Glutamatergic neuron (in vitro differentiated cells): ENCODE data around the gene E4F1. TPM values are rescaled to one million over a fixed set of nuclear protein-coding genes. Genes with fewer than 3 reads are reported as not detected.

ENCODE experiments used
- DNase-seq: peaks from one replicate; pipeline ENCODE4 v3.0.0; 2022
- H3K27ac Mint-ChIP-seq: one replicate; pipeline ENCODE4 v1.8.0; 2020; ENCODE audit warnings: mild to moderate bottlenecking, mixed read lengths, inconsistent platforms; ENCODE audit not compliant: unreplicated experiment
- H3K27me3 Mint-ChIP-seq: one replicate; pipeline ENCODE4 v1.8.0; 2020; ENCODE audit warnings: mild to moderate bottlenecking, moderate library complexity, mixed read lengths, inconsistent platforms; ENCODE audit not compliant: unreplicated experiment
- H3K36me3 Mint-ChIP-seq: one replicate; pipeline ENCODE4 v1.8.0; 2020; ENCODE audit warnings: mild to moderate bottlenecking, mixed read lengths, inconsistent platforms; ENCODE audit not compliant: unreplicated experiment
- H3K4me1 Mint-ChIP-seq: one replicate; pipeline ENCODE4 v1.8.0; 2020; ENCODE audit warnings: mild to moderate bottlenecking, low read depth, mixed read lengths, inconsistent platforms; ENCODE audit not compliant: unreplicated experiment
- H3K4me3 Mint-ChIP-seq: one replicate; pipeline ENCODE4 v1.8.0; 2020; ENCODE audit warnings: mild to moderate bottlenecking, mixed read lengths, inconsistent platforms; ENCODE audit not compliant: unreplicated experiment
- H3K9me3 Mint-ChIP-seq: one replicate; pipeline ENCODE4 v1.8.0; 2020; ENCODE audit warnings: mild to moderate bottlenecking, moderate library complexity, mixed read lengths, inconsistent platforms; ENCODE audit not compliant: unreplicated experiment
- total RNA-seq: library from RNA; stranded (reverse); fragmentation: NEBNext Ultra II Directional; extraction: Animal tissue kit (Norgen Biotek cat#: 25700); gene quantifications from one replicate; pipeline ENCODE4 v1.2.1, GENCODE V29; 2021; ENCODE audit not compliant: unreplicated experiment
- TF ChIP-seq, protein P1 (sequence below): fragments of 200-600 bp; sonication (generic); IDR thresholded peaks from one replicate; pipeline ENCODE4 v1.5.0; 2021; ENCODE audit not compliant: partially characterized antibody, unreplicated experiment

Gene E4F1
- total RNA-seq, 1 donor from 2014 or later: 53.4 TPM

DNA sequence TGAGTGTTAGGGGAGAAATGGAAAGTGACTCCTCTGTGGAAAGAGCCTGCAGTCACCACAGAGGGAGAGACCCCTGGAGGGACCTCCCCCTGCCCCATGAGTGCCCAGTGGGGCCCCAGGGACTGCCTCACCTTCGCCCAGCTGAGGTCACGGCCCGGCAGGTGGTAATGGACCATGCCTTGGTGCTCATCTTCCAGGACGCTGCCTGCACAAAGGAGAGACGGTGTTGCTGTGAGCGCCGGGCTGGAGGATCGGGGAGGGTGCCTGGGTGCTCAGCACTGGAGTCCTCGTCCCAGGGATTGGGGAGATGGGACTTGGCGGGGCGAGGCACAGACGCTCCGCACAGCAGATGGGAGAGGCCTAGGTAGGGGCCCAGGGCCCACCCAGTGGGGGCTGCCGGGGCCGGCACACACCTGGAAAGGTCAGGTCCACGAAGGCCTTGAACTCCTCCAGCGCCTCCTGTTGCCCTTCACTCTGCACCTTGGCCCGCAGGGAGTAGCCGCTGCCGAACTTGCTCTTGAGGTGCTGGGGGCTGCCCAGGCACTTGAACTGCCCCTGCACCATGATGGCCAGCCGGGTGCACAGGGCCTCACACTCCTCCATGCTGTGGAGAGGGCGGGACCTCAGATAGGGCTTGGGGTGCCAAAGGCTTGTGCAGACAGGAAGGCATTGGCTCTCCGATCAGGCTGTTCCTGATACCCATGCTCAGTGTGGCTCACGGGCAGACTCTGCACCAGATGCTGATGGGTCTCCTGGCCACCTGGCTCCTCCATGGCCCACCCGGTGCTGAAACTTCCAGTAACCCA, 54.3 kb downstream of the E4F1 start:
- Mint-ChIP-seq H3K27me3 (peaks cover 2% of the 10 kb centered on the region), H3K9me3 (peaks cover 10% of the 10 kb centered on the region), H3K36me3 (no peaks in the 10 kb centered on the region), H3K4me3 (no peak overlapping the region), H3K4me1 (peaks cover 12% of the 10 kb centered on the region), H3K27ac (no peak overlapping the region)
- DNase-seq: no peak
- TF ChIP-seq, protein P1, sequence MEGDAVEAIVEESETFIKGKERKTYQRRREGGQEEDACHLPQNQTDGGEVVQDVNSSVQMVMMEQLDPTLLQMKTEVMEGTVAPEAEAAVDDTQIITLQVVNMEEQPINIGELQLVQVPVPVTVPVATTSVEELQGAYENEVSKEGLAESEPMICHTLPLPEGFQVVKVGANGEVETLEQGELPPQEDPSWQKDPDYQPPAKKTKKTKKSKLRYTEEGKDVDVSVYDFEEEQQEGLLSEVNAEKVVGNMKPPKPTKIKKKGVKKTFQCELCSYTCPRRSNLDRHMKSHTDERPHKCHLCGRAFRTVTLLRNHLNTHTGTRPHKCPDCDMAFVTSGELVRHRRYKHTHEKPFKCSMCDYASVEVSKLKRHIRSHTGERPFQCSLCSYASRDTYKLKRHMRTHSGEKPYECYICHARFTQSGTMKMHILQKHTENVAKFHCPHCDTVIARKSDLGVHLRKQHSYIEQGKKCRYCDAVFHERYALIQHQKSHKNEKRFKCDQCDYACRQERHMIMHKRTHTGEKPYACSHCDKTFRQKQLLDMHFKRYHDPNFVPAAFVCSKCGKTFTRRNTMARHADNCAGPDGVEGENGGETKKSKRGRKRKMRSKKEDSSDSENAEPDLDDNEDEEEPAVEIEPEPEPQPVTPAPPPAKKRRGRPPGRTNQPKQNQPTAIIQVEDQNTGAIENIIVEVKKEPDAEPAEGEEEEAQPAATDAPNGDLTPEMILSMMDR: no peak

DNA sequence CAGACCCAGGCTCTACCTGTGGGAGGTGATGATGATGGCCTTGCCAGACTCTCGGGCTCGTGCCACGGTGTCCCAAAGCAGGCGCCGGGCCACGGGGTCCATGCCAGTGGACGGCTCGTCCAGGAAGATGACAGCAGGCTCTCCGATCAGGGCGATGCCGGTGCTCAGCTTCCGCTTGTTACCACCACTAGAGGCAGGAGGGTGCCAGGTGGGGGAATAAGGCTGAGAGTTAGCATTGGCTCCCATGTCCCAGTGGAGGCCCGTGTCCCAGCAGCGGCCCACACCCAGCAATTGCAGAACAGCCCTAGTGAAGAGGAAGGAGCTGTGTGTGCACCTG, 54.8 kb downstream of the E4F1 start:
- no peak for DNase-seq
- H3K4me3 Mint-ChIP-seq: no peak overlapping the region
- H3K27me3 Mint-ChIP-seq: peaks cover 2% of the 10 kb centered on the region
- H3K4me1 Mint-ChIP-seq: peaks cover 12% of the 10 kb centered on the region
- H3K36me3 Mint-ChIP-seq: no peaks in the 10 kb centered on the region
- TF ChIP-seq, protein P1: no peak
- peaks cover 10% of the 10 kb centered on the region for H3K9me3 Mint-ChIP-seq
- no peak overlapping the region for H3K27ac Mint-ChIP-seq

DNA sequence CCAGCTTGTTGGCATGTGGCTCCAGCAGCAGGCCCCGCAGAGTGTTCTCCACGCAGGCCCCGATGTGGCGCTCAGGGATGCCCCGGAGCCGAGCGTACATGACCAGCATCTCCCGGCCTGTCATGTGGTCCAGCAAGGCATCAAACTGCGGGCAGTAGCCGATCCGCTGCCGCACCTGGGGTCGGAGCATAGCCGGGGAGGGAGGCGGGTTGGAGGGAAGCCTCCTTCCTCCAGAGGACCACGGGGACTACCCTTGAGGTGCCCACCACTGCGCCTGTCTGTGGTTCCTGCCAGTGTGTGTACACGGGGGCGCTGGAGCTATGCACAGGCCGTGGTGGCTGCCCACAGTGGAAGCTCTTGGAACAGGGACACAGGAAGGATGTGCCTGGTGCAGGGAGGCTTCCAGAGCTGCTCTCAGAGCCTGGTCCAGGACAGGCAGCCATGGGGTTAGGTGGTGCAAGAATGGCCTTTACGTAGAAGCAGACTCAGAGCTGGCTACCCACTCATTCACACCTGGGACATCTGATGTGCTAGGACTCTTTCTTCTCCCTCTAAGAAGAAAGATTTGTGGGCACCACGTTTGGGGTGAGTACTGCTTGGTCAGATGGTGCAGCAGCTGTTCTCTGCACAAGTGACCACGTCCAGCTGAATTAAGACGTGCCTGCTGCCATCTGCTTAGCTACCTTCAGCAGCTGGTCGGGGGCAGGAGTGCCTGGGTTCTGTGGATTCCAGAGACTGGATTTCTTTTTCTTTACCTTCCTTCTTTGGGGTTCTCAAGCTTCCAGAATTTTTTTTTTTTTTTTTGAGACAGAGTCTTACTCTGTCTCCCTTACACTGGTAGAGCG, 55.8 kb downstream of the E4F1 start:
- peaks cover 12% of the 10 kb centered on the region for H3K9me3 Mint-ChIP-seq
- H3K27me3 Mint-ChIP-seq: peaks cover 8% of the 10 kb centered on the region
- H3K4me3 Mint-ChIP-seq: peak overlapping the region; percentile 30
- peak overlapping the region; percentile 78 for H3K27ac Mint-ChIP-seq
- no peak for DNase-seq
- TF ChIP-seq, protein P1: no peak
- peaks cover 18% of the 10 kb centered on the region for H3K4me1 Mint-ChIP-seq
- H3K36me3 Mint-ChIP-seq: peaks cover 5% of the 10 kb centered on the region

DNA sequence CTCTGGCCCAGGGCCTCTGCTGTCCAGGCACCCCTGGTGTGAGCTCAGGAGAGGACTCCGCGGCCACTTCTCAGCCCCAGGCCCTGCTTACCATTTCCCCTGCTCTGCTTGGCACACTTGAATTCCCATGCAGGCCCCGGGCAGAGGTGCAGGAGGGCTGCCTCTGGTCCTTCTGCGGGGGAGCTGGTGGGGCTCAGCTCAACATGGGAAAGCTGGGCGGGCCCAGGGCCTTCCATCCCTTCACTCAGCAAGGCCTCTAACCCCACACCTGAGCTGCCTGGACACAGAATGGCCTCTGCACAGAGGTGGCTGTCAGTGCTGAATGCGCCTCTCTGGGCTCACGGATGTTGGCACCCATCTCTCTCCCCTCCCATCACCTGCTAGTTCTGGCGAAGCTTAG, 57.1 kb downstream of the E4F1 start:
- Mint-ChIP-seq H3K36me3 (peaks cover 5% of the 10 kb centered on the region), H3K4me3 (peak overlapping the region; percentile 30), H3K27me3 (peaks cover 8% of the 10 kb centered on the region), H3K9me3 (peaks cover 12% of the 10 kb centered on the region), H3K27ac (no peak overlapping the region), H3K4me1 (peaks cover 18% of the 10 kb centered on the region)
- DNase-seq: no peak
- TF ChIP-seq, protein P1: no peak

DNA sequence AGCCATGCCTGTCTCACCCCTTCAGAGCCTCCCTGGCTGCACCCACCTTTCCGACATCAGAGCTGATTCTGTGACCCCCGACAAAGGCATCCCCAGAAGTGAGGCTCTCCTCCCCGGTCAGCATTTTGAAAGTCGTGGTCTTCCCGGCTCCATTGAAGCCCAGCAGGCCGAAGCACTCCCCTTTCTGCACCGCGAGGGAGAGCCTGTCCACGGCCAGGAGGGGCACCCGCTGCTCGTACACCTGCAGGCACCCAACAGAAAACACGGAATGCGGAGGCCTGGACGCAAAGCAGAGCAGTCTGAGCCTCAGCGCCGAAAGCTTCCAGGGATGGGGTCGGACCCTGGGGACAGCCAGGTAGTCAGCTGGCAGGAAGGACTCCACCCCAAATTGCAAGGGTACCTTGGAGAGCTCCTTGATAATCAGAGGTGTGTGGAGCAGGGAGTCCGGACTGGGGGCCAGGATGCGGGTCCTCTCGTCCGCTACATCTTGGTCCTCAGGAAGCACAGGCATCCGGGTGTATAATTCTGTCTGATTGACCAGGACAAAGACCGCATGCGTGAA, 57.7 kb downstream of the E4F1 start:
- no peak for DNase-seq
- H3K36me3 Mint-ChIP-seq: peaks cover 5% of the 10 kb centered on the region
- H3K27ac Mint-ChIP-seq: no peak overlapping the region
- TF ChIP-seq, protein P1: no peak
- H3K27me3 Mint-ChIP-seq: peaks cover 8% of the 10 kb centered on the region
- H3K9me3 Mint-ChIP-seq: peaks cover 12% of the 10 kb centered on the region
- peaks cover 18% of the 10 kb centered on the region for H3K4me1 Mint-ChIP-seq
- H3K4me3 Mint-ChIP-seq: no peak overlapping the region
